NCI-H2107 (cell line): ENCODE measurements around the gene TAF11L12.
"Not testable (repeated sequence)": the region's sequence is repeated elsewhere in the genome, so short reads cannot be mapped to it uniquely, and the experiment has no call there.

Experiments
- DNase-seq: peaks from one replicate; lab custom pipeline; 2025; lab: John Stamatoyannopoulos, UW

The TAF11L12 gene

GRCh38 chr5:17610092-17610491, at the start of gene TAF11L12:
Gene TAF11L12, plus strand, starts transcription at chr5:17610392.
- DNase-seq = not testable (repeated sequence)

- not testable (repeated sequence) for DNase-seq
Measured at GRCh38 chr5:17585658-17586057, 24.5 kb upstream of the TAF11L12 start, which contains the start of gene TAF11L7. Gene TAF11L7, minus strand, starts transcription at chr5:17585758.

- not testable (repeated sequence) for DNase-seq
Measured at GRCh38 chr5:17590860-17591259, 19.3 kb upstream of the TAF11L12 start, which contains the start of gene TAF11L8. Gene TAF11L8, minus strand, starts transcription at chr5:17590960.

GRCh38 chr5:17594255-17594654, 15.9 kb upstream of the TAF11L12 start, which contains the start of gene TAF11L9:
Gene TAF11L9, minus strand, starts transcription at chr5:17594394.
- DNase-seq = not testable (repeated sequence)

- DNase-seq = not testable (repeated sequence)
Measured at GRCh38 chr5:17597728-17598127, 12.5 kb upstream of the TAF11L12 start, which contains the start of gene TAF11L10. Gene TAF11L10, minus strand, starts transcription at chr5:17597828.

- DNase-seq = not testable (repeated sequence)
Measured at GRCh38 chr5:17603880-17604279, 6.3 kb upstream of the TAF11L12 start, which contains the start of gene TAF11L11. Gene TAF11L11, plus strand, starts transcription at chr5:17604183.

- DNase-seq = no peak
Measured at GRCh38 chr5:17604951-17605350, 5.2 kb upstream of the TAF11L12 start.

- not testable (repeated sequence) for DNase-seq
Measured at GRCh38 chr5:17607461-17607860, 2.7 kb upstream of the TAF11L12 start.

GRCh38 chr5:17614872-17615605, 4.8 kb downstream of the TAF11L12 start:
- DNase-seq = no peak

- no peak for DNase-seq
Measured at GRCh38 chr5:17619354-17619753, 9.2 kb downstream of the TAF11L12 start.

- no peak for DNase-seq
Measured at GRCh38 chr5:17620627-17621026, 10.4 kb downstream of the TAF11L12 start.

GRCh38 chr5:17625686-17626085, 15.5 kb downstream of the TAF11L12 start:
- DNase-seq = no peak

- not testable (repeated sequence) for DNase-seq
Measured at GRCh38 chr5:17631788-17632187, 21.6 kb downstream of the TAF11L12 start, which contains the start of gene TAF11L13. Gene TAF11L13, plus strand, starts transcription at chr5:17632088.

GRCh38 chr5:17634160-17634559, 24.0 kb downstream of the TAF11L12 start, which contains the start of gene TAF11L14:
Gene TAF11L14, plus strand, starts transcription at chr5:17634460.
- DNase-seq = no peak

- DNase-seq = not testable (repeated sequence)
Measured at GRCh38 chr5:17649232-17649631, 39.0 kb downstream of the TAF11L12 start.

- not testable (repeated sequence) for DNase-seq
Measured at GRCh38 chr5:17655201-17655759, 45.1 kb downstream of the TAF11L12 start.

GRCh38 chr5:17655921-17656320, 45.7 kb downstream of the TAF11L12 start:
- no peak for DNase-seq
